GM19467 (cell line): Measurements from ENCODE around the gene ABR.
A peak's percentile ranks its signal among the peaks of the same experiment; 100 is the strongest.
"Not testable (repeated sequence)": the region's sequence is repeated elsewhere in the genome, so short reads cannot be mapped to it uniquely, and the experiment has no call there.

Experiments
- ATAC-seq: cut with Tn5 transposase; IDR thresholded peaks from one replicate; pipeline ENCODE4 v1.9.1; 2021; ENCODE audit warnings: mild to moderate bottlenecking, moderate library complexity; ENCODE audit not compliant: unreplicated experiment

ABR gene

GRCh38 chr17:1202291-1202690 lies 22.5 kb upstream of the ABR start:
- no peak for ATAC-seq

GRCh38 chr17:1201132-1201702 lies 21.4 kb upstream of the ABR start:
- ATAC-seq = no peak

GRCh38 chr17:1199271-1199743 lies 19.5 kb upstream of the ABR start:
- ATAC-seq = not testable (repeated sequence)

GRCh38 chr17:1197781-1198490 lies 18.2 kb upstream of the ABR start:
- ATAC-seq = peak; percentile 48

- ATAC-seq = peak; percentile 22
These were observed 17.6 kb upstream of the ABR start for GRCh38 chr17:1197379-1197778.

GRCh38 chr17:1196946-1197345 lies 17.2 kb upstream of the ABR start:
- no peak for ATAC-seq

GRCh38 chr17:1192911-1193699 lies 13.3 kb upstream of the ABR start:
- ATAC-seq = no peak

GRCh38 chr17:1190751-1191331 lies 11.1 kb upstream of the ABR start:
- no peak for ATAC-seq

- ATAC-seq = no peak
These were observed 9.2 kb upstream of the ABR start for GRCh38 chr17:1188812-1189504.

GRCh38 chr17:1186923-1187771 lies 7.4 kb upstream of the ABR start:
- no peak for ATAC-seq

GRCh38 chr17:1186214-1186820 lies 6.5 kb upstream of the ABR start:
- no peak for ATAC-seq

- peak; percentile 44 for ATAC-seq
These were observed 3.5 kb upstream of the ABR start for GRCh38 chr17:1183171-1183873.

GRCh38 chr17:1182811-1183170 lies 3.0 kb upstream of the ABR start:
- ATAC-seq = no peak

GRCh38 chr17:1181753-1182137 lies 2.0 kb upstream of the ABR start:
- no peak for ATAC-seq

GRCh38 chr17:1180958-1181752 lies 1.4 kb upstream of the ABR start:
- no peak for ATAC-seq

- no peak for ATAC-seq
These were observed 516 bp downstream of the ABR start for GRCh38 chr17:1179112-1179817.

GRCh38 chr17:1177016-1177700 lies 2.6 kb downstream of the ABR start:
- ATAC-seq = no peak
